Thyroid gland (tissue), 4 donors: Measurements from ENCODE around the gene CEP350. TPM values are rescaled to one million over a fixed set of nuclear protein-coding genes. Genes with fewer than 3 reads are reported as not detected.

Source experiments
- DNase-seq, 2 donors: peaks; one replicate each; pipeline ENCODE4 v3.0.0-alpha.2; 2019
- H3K27ac ChIP-seq, 3 donors: fragments of 200-600 bp; sonication (generic); 1 replicate in 2 of 3; 2 replicates in 1 of 3; pipeline ENCODE4 v1.5.1; 2016 to 2019; ENCODE audit warnings: mild to moderate bottlenecking in 1 of 3, moderate library complexity in 1 of 3
- H3K27me3 ChIP-seq: fragments of 200-600 bp; sonication (generic); one replicate; pipeline ENCODE4 v1.5.1; 2019
- H3K36me3 ChIP-seq, 2 donors: fragments of 200-600 bp; sonication (generic); one replicate each; pipeline ENCODE4 v1.5.1; 2016 to 2019
- H3K4me1 ChIP-seq, 2 donors: fragments of 200-600 bp; sonication (generic); one replicate each; pipeline ENCODE4 v1.5.1; 2017 to 2019
- H3K4me3 ChIP-seq, 3 donors: fragments of 200-600 bp; sonication (generic); replicated peaks in 1 of 3; 1 replicate in 2 of 3; 2 replicates in 1 of 3; pipeline ENCODE4 v1.5.1; 2016; ENCODE audit warnings: mild to moderate bottlenecking in 1 of 3
- H3K9me3 ChIP-seq: fragments of 200-600 bp; sonication (generic); one replicate; pipeline ENCODE4 v1.5.1; 2017
- CTCF ChIP-seq, 6 experiments: fragments of 200-600 bp in 3 of 6; fragments of 450-650 bp in 3 of 6; sonication (generic) in 3 of 6; IDR thresholded peaks; one replicate each; pipeline ENCODE4 v1.5.1; 2016 to 2019; ENCODE audit warnings: antibody characterized with exemption in 6 of 6, mild to moderate bottlenecking in 2 of 6, inconsistent platforms in 1 of 6, moderate library complexity in 1 of 6
- POLR2A ChIP-seq, 2 donors: fragments of 450-650 bp; IDR thresholded peaks; one replicate each; pipeline ENCODE4 v1.6.1; 2017; ENCODE audit warnings: antibody characterized with exemption in 2 of 2, mild to moderate bottlenecking in 2 of 2, moderate library complexity in 1 of 2
- WGBS, 2 donors: methylation state at CpG; one replicate each; pipeline ENCODE4 v1.1.5; 2017; 5-methylcytosine and 5-hydroxymethylcytosine counted together
- intact Hi-C: fragments of 100-400 bp; cut with DNase I; formaldehyde crosslinking; loops from one replicate; pipeline ENCODE4 v1.15.1; 2023
- total RNA-seq, 4 donors: library from RNA; depleted of rRNA; stranded (reverse); fragments of >200 nt; gene quantifications; one replicate each; pipeline ENCODE4 v1.2.3, GENCODE V29; 2016

CEP350 gene
- total RNA-seq, 4 donors from 2014 or later: 58.3 to 78.1 (median 65.2) TPM

GRCh38 chr1:180020017-180020416, 65.4 kb downstream of the CEP350 start:
- Histone ChIP-seq H3K4me1 (no peaks in the 10 kb centered on the region), H3K9me3 (no peaks in the 10 kb centered on the region), H3K36me3 (peaks cover 34 to 42% of the 10 kb centered on the region in 2 donors), H3K4me3 (no peak overlapping the region), H3K27me3 (no peaks in the 10 kb centered on the region), H3K27ac (no peak overlapping the region)
- TF ChIP-seq POLR2A (IDR thresholded peaks at IDR 0.05) (no peak), CTCF (IDR thresholded peaks at IDR 0.05) (no peak)
- no peak for DNase-seq
- intact Hi-C loops: no loop called here
- 95 to 100% methylated on average over 1 of the region's 1 CpG for WGBS, 2 donors

- peaks cover 16 to 31% of the 10 kb centered on the region in 2 donors for H3K36me3 ChIP-seq
- H3K27ac ChIP-seq: no peak overlapping the region
- 96% methylated on average over 3 of the region's 3 CpGs for WGBS, 2 donors
These were observed 71.9 kb downstream of the CEP350 start for GRCh38 chr1:180026556-180026955.

GRCh38 chr1:180027949-180028445, 73.4 kb downstream of the CEP350 start:
- 89 to 93% methylated on average over 2 of the region's 2 CpGs for WGBS, 2 donors
- DNase-seq: no peak
- Histone ChIP-seq H3K4me1 (no peaks in the 10 kb centered on the region), H3K36me3 (peaks cover 11 to 26% of the 10 kb centered on the region in 2 donors), H3K27me3 (no peaks in the 10 kb centered on the region), H3K4me3 (no peak overlapping the region), H3K9me3 (no peaks in the 10 kb centered on the region), H3K27ac (no peak overlapping the region)
- intact Hi-C loops: no loop called here
- TF ChIP-seq CTCF (IDR thresholded peaks at IDR 0.05): no peak
- no peak for TF ChIP-seq POLR2A (IDR thresholded peaks at IDR 0.05)

More at GRCh38 chr1:180026556-180026955, 71.9 kb downstream of the CEP350 start:
- Histone ChIP-seq H3K4me1 (no peaks in the 10 kb centered on the region), H3K4me3 (no peak overlapping the region), H3K9me3 (no peaks in the 10 kb centered on the region), H3K27me3 (no peaks in the 10 kb centered on the region)
- intact Hi-C loops: no loop called here
- DNase-seq: no peak
- no peak for TF ChIP-seq POLR2A (IDR thresholded peaks at IDR 0.05)

GRCh38 chr1:180028864-180029263, 74.3 kb downstream of the CEP350 start:
- WGBS, 2 donors: 96 to 99% methylated on average over 1 of the region's 1 CpG
- peaks cover 4 to 23% of the 10 kb centered on the region in 2 donors for H3K36me3 ChIP-seq

GRCh38 chr1:180029524-180030135, 75.0 kb downstream of the CEP350 start:
- TF ChIP-seq POLR2A (IDR thresholded peaks at IDR 0.05): no peak
- no peak overlapping the region for H3K4me3 ChIP-seq
- DNase-seq: no peak
- WGBS, 2 donors: 75 to 78% methylated on average over 7 of the region's 7 CpGs
- no peaks in the 10 kb centered on the region for H3K4me1 ChIP-seq
- H3K27me3 ChIP-seq: no peaks in the 10 kb centered on the region
- H3K9me3 ChIP-seq: no peaks in the 10 kb centered on the region
- H3K36me3 ChIP-seq: peaks cover 4 to 24% of the 10 kb centered on the region in 2 donors
- H3K27ac ChIP-seq: no peak overlapping the region
- intact Hi-C loops: no loop called here

More at GRCh38 chr1:180028864-180029263, 74.3 kb downstream of the CEP350 start:
- no peak for TF ChIP-seq POLR2A (IDR thresholded peaks at IDR 0.05)
- TF ChIP-seq CTCF (IDR thresholded peaks at IDR 0.05): peak in 1 of 6 experiments; percentile 29
- H3K27me3 ChIP-seq: no peaks in the 10 kb centered on the region
- H3K9me3 ChIP-seq: no peaks in the 10 kb centered on the region
- no peak for DNase-seq
- H3K4me3 ChIP-seq: no peak overlapping the region
- intact Hi-C loops: no loop called here
- H3K27ac ChIP-seq: no peak overlapping the region
- H3K4me1 ChIP-seq: no peaks in the 10 kb centered on the region

- Histone ChIP-seq H3K9me3 (no peaks in the 10 kb centered on the region), H3K4me3 (no peak overlapping the region), H3K4me1 (no peaks in the 10 kb centered on the region), H3K27ac (no peak overlapping the region), H3K27me3 (no peaks in the 10 kb centered on the region), H3K36me3 (peaks cover 0 to 24% of the 10 kb centered on the region in 2 donors)
- intact Hi-C loops: no loop called here
- TF ChIP-seq CTCF (IDR thresholded peaks at IDR 0.05) (no peak), POLR2A (IDR thresholded peaks at IDR 0.05) (no peak)
- 43 to 50% methylated on average over 1 of the region's 1 CpG for WGBS, 2 donors
- DNase-seq: no peak
These were observed 77.1 kb downstream of the CEP350 start for GRCh38 chr1:180031664-180032063.
